Measurements from ENCODE around the gene MAG.
"Not testable (repeated sequence)": the region's sequence is repeated elsewhere in the genome, so short reads cannot be mapped to it uniquely, and the experiment has no call there.

GRCh38 chr19:35358834-35359233 lies 66.9 kb downstream of the MAG start:
- TF ChIP-seq BCL3 (IDR thresholded peaks at IDR 0.05; ENCODE audit: borderline replicate concordance, insufficient read depth, low read depth, low read length, poor library complexity, severe bottlenecking); JUND (IDR thresholded peaks at IDR 0.05; ENCODE audit: low read depth, low read length); NFYB (IDR thresholded peaks at IDR 0.05; ENCODE audit: insufficient read depth, low read depth, low read length); EZH2 (IDR thresholded peaks at IDR 0.05; ENCODE audit: borderline replicate concordance, control insufficient read depth, low read depth, low read length); CTCF (IDR thresholded peaks at IDR 0.05 in 2 of 3, conservative IDR thresholded peaks at IDR 0.05 in 1 of 3; ENCODE audit: control insufficient read depth in 2 of 3, extremely low read depth in 1 of 3, insufficient read depth in 1 of 3, low read depth in 3 of 3, low read length in 3 of 3); BCLAF1 (IDR thresholded peaks at IDR 0.05); SIX5 (IDR thresholded peaks at IDR 0.05; ENCODE audit: low read depth, low read length, severe bottlenecking): not testable (repeated sequence)

Measured in GM12878 (cell line).